SK-N-SH treated with all-trans-retinoic acid at 6 μM for 48 hours (cell line): ENCODE data around the gene ZDHHC8.

Experiments
- ATAC-seq: fragments of 200-7000 bp; cut with Tn5 transposase; 3 replicates; pipeline ENCODE4 v1.9.1; 2020; ENCODE audit warnings: mild to moderate bottlenecking, moderate library complexity
- ARNTL ChIP-seq: fragments of 450-650 bp; formaldehyde crosslinking; IDR thresholded peaks from 2 replicates; pipeline ENCODE4 v1.5.0; 2020; ENCODE audit warnings: low read depth, mild to moderate bottlenecking, moderate library complexity, borderline replicate concordance
- BACH2 ChIP-seq: fragments of 250-450 bp; sonication (Bioruptor Pico); IDR thresholded peaks from 2 replicates; pipeline ENCODE4 v1.9.0; 2021; ENCODE audit warnings: mild to moderate bottlenecking, borderline replicate concordance
- CREB5 ChIP-seq: fragments of 250-450 bp; sonication (Bioruptor Pico); IDR thresholded peaks from 2 replicates; pipeline ENCODE4 v1.5.1; 2020; ENCODE audit warnings: low read depth, mild to moderate bottlenecking, moderate library complexity
- CSDC2 ChIP-seq: fragments of 250-450 bp; sonication (Bioruptor Pico); IDR thresholded peaks from 2 replicates; pipeline ENCODE4 v1.5.0; 2020; ENCODE audit warnings: mild to moderate bottlenecking, moderate library complexity
- CSRNP3 ChIP-seq: fragments of 250-450 bp; sonication (Bioruptor Pico); IDR thresholded peaks from 2 replicates; pipeline ENCODE4 v1.5.1; 2021; ENCODE audit warnings: mild to moderate bottlenecking, moderate library complexity
- ESRRG ChIP-seq: fragments of 250-450 bp; sonication (Bioruptor Pico); IDR thresholded peaks from 2 replicates; pipeline ENCODE4 v1.6.1; 2021; ENCODE audit warnings: mild to moderate bottlenecking
- GLIS3 ChIP-seq: fragments of 250-450 bp; sonication (Bioruptor Pico); IDR thresholded peaks from 2 replicates; pipeline ENCODE4 v1.5.0; 2020; ENCODE audit warnings: mild to moderate bottlenecking, moderate library complexity
- ISL1 ChIP-seq: fragments of 250-450 bp; sonication (Bioruptor Pico); IDR thresholded peaks from 2 replicates; pipeline ENCODE4 v2.1.2; 2022; ENCODE audit warnings: mild to moderate bottlenecking, moderate library complexity
- OSR1 ChIP-seq: fragments of 250-450 bp; sonication (Bioruptor Pico); IDR thresholded peaks from 2 replicates; pipeline ENCODE4 v1.8.0; 2022; ENCODE audit warnings: moderate library complexity, mild to moderate bottlenecking, inconsistent platforms
- PATZ1 ChIP-seq: fragments of 250-450 bp; sonication (Bioruptor Pico); IDR thresholded peaks from 2 replicates; pipeline ENCODE4 v1.8.0; 2020; ENCODE audit warnings: mild to moderate bottlenecking, moderate library complexity, borderline replicate concordance
- POU6F1 ChIP-seq: fragments of 250-450 bp; sonication (Bioruptor Pico); IDR thresholded peaks from 2 replicates; pipeline ENCODE4 v1.8.0; 2021; ENCODE audit warnings: low read depth, mild to moderate bottlenecking, moderate library complexity, borderline replicate concordance
- PPARA ChIP-seq: fragments of 250-450 bp; sonication (Bioruptor Pico); IDR thresholded peaks from 2 replicates; pipeline ENCODE4 v1.5.0; 2020; ENCODE audit warnings: mild to moderate bottlenecking, borderline replicate concordance
- RARB ChIP-seq: fragments of 250-450 bp; sonication (Bioruptor Pico); IDR thresholded peaks from 2 replicates; pipeline ENCODE4 v1.8.0; 2021; ENCODE audit warnings: mild to moderate bottlenecking, moderate library complexity
- TCF4 ChIP-seq: fragments of 250-450 bp; sonication (Bioruptor Pico); IDR thresholded peaks from 2 replicates; pipeline ENCODE4 v1.8.0; 2021; ENCODE audit warnings: mild to moderate bottlenecking, moderate library complexity, borderline replicate concordance
- TSHZ2 ChIP-seq: fragments of 250-450 bp; sonication (Bioruptor Pico); IDR thresholded peaks from 2 replicates; pipeline ENCODE4 v1.5.0; 2020; ENCODE audit warnings: mild to moderate bottlenecking, moderate library complexity
- ZFP3 ChIP-seq: fragments of 250-450 bp; sonication (Bioruptor Pico); IDR thresholded peaks from 2 replicates; pipeline ENCODE4 v1.5.0; 2020; ENCODE audit warnings: mild to moderate bottlenecking, moderate library complexity
- ZFP30 ChIP-seq: fragments of 450-650 bp; formaldehyde crosslinking; IDR thresholded peaks from 2 replicates; pipeline ENCODE4 v1.5.0; 2022; ENCODE audit warnings: mild to moderate bottlenecking, moderate library complexity
- ZNF565 ChIP-seq: fragments of 450-650 bp; formaldehyde crosslinking; conservative IDR thresholded peaks from 2 replicates; pipeline ENCODE4 v1.5.0; 2020; ENCODE audit warnings: low read depth, mild to moderate bottlenecking, moderate library complexity
- ZNF70 ChIP-seq: fragments of 450-650 bp; formaldehyde crosslinking; IDR thresholded peaks from 2 replicates; pipeline ENCODE4 v1.5.0; 2020; ENCODE audit warnings: mild to moderate bottlenecking, moderate library complexity
- ZNF8 ChIP-seq: fragments of 450-650 bp; formaldehyde crosslinking; IDR thresholded peaks from 2 replicates; pipeline ENCODE4 v1.5.0; 2020; ENCODE audit warnings: mild to moderate bottlenecking, moderate library complexity

ZDHHC8 gene

GRCh38 chr22:20137113-20137512 is 5.5 kb downstream of the ZDHHC8 start:
- TF ChIP-seq ZNF8 (no peak), TCF4 (no peak), PPARA (CRISPR knock-in tag) (no peak), GLIS3 (CRISPR knock-in tag) (no peak), ZFP30 (CRISPR knock-in tag) (no peak), CREB5 (CRISPR knock-in tag) (no peak), POU6F1 (CRISPR knock-in tag) (no peak), ESRRG (no peak), CSRNP3 (CRISPR knock-in tag) (no peak), CSDC2 (CRISPR knock-in tag) (no peak), BACH2 (no peak), ARNTL (CRISPR knock-in tag) (no peak), PATZ1 (no peak)
- TF ChIP-seq, all 23 proteins: peak for 0
- ATAC-seq: no peak

- TF ChIP-seq ZNF565 (no peak), ZNF70 (CRISPR knock-in tag) (no peak), ZNF8 (no peak), ARNTL (CRISPR knock-in tag) (no peak), BACH2 (no peak), CSDC2 (CRISPR knock-in tag) (no peak), ESRRG (no peak), RARB (CRISPR knock-in tag) (no peak), GLIS3 (CRISPR knock-in tag) (no peak), PPARA (CRISPR knock-in tag) (no peak), OSR1 (CRISPR knock-in tag) (no peak), CREB5 (CRISPR knock-in tag) (no peak), TSHZ2 (CRISPR knock-in tag) (no peak), PATZ1 (no peak), TCF4 (no peak), ZFP3 (no peak), CSRNP3 (CRISPR knock-in tag) (no peak), ISL1 (CRISPR knock-in tag) (no peak), ZFP30 (CRISPR knock-in tag) (no peak)
- TF ChIP-seq, all 23 proteins: peak for 0
- no peak for ATAC-seq
Observed at GRCh38 chr22:20137671-20138416, 6.2 kb downstream of the ZDHHC8 start.
